Lung (tissue), 12 donors: ENCODE results near the gene POFUT1. TPM values are rescaled to one million over a fixed set of nuclear protein-coding genes. Genes with fewer than 3 reads are reported as not detected.
A peak's percentile ranks its signal among the peaks of the same experiment; 100 is the strongest.

ENCODE experiments used
- ATAC-seq: fragments of 200-7000 bp; cut with Tn5 transposase; one replicate; pipeline ENCODE4 v1.9.1; 2020; ENCODE audit warnings: moderate number of reproducible peaks; ENCODE audit not compliant: insufficient read depth, low FRiP score
- DNase-seq, 3 donors: peaks; one replicate each; pipeline ENCODE4 v3.0.0-alpha.2; 2013 to 2017
- H3K27ac ChIP-seq, 2 donors: one replicate each; pipeline ENCODE4 v1.5.1; 2013; ENCODE audit warnings: mild to moderate bottlenecking in 2 of 2, moderate library complexity in 2 of 2, control low read depth in 1 of 2, inconsistent platforms in 1 of 2, low read depth in 1 of 2, low read length in 1 of 2
- H3K27me3 ChIP-seq, 3 donors: one replicate each; pipeline ENCODE4 v1.5.1; 2013; ENCODE audit warnings: low read length in 2 of 3; ENCODE audit not compliant: control insufficient read depth in 3 of 3, insufficient read depth in 3 of 3
- H3K36me3 ChIP-seq, 4 donors: one replicate each; pipeline ENCODE4 v1.5.1; 2013; ENCODE audit warnings: low read length in 4 of 4, mild to moderate bottlenecking in 1 of 4, moderate library complexity in 1 of 4; ENCODE audit not compliant: control insufficient read depth in 4 of 4, insufficient read depth in 4 of 4
- H3K4me1 ChIP-seq, 5 donors: one replicate each; pipeline ENCODE4 v1.5.1; 2013; ENCODE audit warnings: low read length in 5 of 5, mild to moderate bottlenecking in 2 of 5, moderate library complexity in 1 of 5; ENCODE audit not compliant: control insufficient read depth in 5 of 5, insufficient read depth in 5 of 5
- H3K4me3 ChIP-seq: one replicate; pipeline ENCODE4 v1.5.1; 2013; ENCODE audit warnings: mild to moderate bottlenecking, control low read depth, moderate library complexity
- H3K9ac ChIP-seq, 2 donors: one replicate each; pipeline ENCODE4 v1.5.1; 2013; ENCODE audit warnings: low read length in 2 of 2, control low read depth in 1 of 2; ENCODE audit not compliant: insufficient read depth in 1 of 2
- H3K9me3 ChIP-seq, 4 donors: one replicate each; pipeline ENCODE4 v1.5.1; 2013; ENCODE audit warnings: low read length in 3 of 4, mild to moderate bottlenecking in 1 of 4, moderate library complexity in 1 of 4; ENCODE audit not compliant: control insufficient read depth in 4 of 4, insufficient read depth in 3 of 4
- CTCF ChIP-seq: IDR thresholded peaks from 2 replicates; pipeline ENCODE4 v1.5.1; 2012; ENCODE audit warnings: mild to moderate bottlenecking; ENCODE audit errors: control extremely low read depth, extremely low read depth
- WGBS, 2 donors: extraction: QIAGEN DNeasy Blood & Tissue Kit; methylation state at CpG; one replicate each; pipeline ENCODE4 v1.1.7; 2013; 5-methylcytosine and 5-hydroxymethylcytosine counted together
- polyA plus RNA-seq, 2 donors: library from polyadenylated mRNA; stranded (reverse); fragments of 200-250 nt; gene quantifications; one replicate each; pipeline ENCODE4 v1.2.1, GENCODE V29; 2013
- total RNA-seq, 2 donors: library from RNA; depleted of rRNA in 1 of 2; stranded (reverse); fragments of >200 nt in 1 of 2; gene quantifications; one replicate each; pipeline ENCODE4 v1.2.1, GENCODE V29; 2014 to 2021
- donor health status: control.
- donor health status: control.
- donor health status: Bipolar disorder and iron deficiency.
- donor health status: healthy.
- donor health status: DM: yes; HTN: yes; CAD: no.

Gene POFUT1
- total and polyA plus RNA-seq, 4 donors: 9.0 to 37.1 (median 21.7) TPM

GRCh38 chr20:32206760-32207625 lies 687 bp upstream of the POFUT1 start:
- ATAC-seq (peak; percentile 10), DNase-seq (peak in 1 of 3 donors; percentile 12)
- H3K27ac ChIP-seq: peak overlapping the region; percentile 87 to 98
- peak overlapping the region; percentile 77 to 84 for H3K9ac ChIP-seq
- H3K27me3 ChIP-seq: no peaks in the 10 kb centered on the region
- no peaks in the 10 kb centered on the region for H3K9me3 ChIP-seq
- H3K4me1 ChIP-seq: peaks cover 12 to 45% (median 18%) of the 10 kb centered on the region in 5 donors
- WGBS, 2 donors: 3 to 4% methylated on average over 25 to 40 of the region's 40 CpGs
- H3K4me3 ChIP-seq: peak overlapping the region; percentile 94
- TF ChIP-seq CTCF: no peak
- peaks cover 0 to 7% (median 5%) of the 10 kb centered on the region in 4 donors for H3K36me3 ChIP-seq

- TF ChIP-seq CTCF: no peak
- Histone ChIP-seq H3K9ac (peak overlapping the region; percentile 92 to 97), H3K27me3 (no peaks in the 10 kb centered on the region), H3K36me3 (peaks cover 0 to 6% (median 3%) of the 10 kb centered on the region in 4 donors), H3K27ac (peak overlapping the region; percentile 74 to 84), H3K4me3 (peak overlapping the region; percentile 94), H3K9me3 (no peaks in the 10 kb centered on the region), H3K4me1 (peaks cover 6 to 33% (median 18%) of the 10 kb centered on the region in 5 donors)
- ATAC-seq (no peak), DNase-seq (no peak)
- 71 to 76% methylated on average over 13 of the region's 13 CpGs for WGBS, 2 donors
Measured at GRCh38 chr20:32208499-32209154, 947 bp downstream of the POFUT1 start.

GRCh38 chr20:32209850-32210605 lies 2.3 kb downstream of the POFUT1 start:
- Histone ChIP-seq H3K4me1 (peaks cover 6 to 25% (median 13%) of the 10 kb centered on the region in 5 donors), H3K36me3 (peaks cover 0 to 7% (median 6%) of the 10 kb centered on the region in 4 donors), H3K9me3 (no peaks in the 10 kb centered on the region), H3K27me3 (no peaks in the 10 kb centered on the region), H3K4me3 (no peak overlapping the region), H3K27ac (no peak overlapping the region), H3K9ac (no peak overlapping the region)
- DNase-seq: no peak
- WGBS, 2 donors: 77% methylated on average over 9 of the region's 9 CpGs
- no peak for ATAC-seq
- no peak for TF ChIP-seq CTCF
